Neural crest cell (in vitro differentiated cells): ENCODE results near the gene AKT2. TPM values are rescaled to one million over a fixed set of nuclear protein-coding genes. Genes with fewer than 3 reads are reported as not detected.

Experiments used
- DNase-seq: peaks from one replicate; pipeline ENCODE4 v3.0.0; 2021; ENCODE audit warnings: low read depth, mixed read lengths, low spot score
- H3K27ac Mint-ChIP-seq: one replicate; pipeline ENCODE4 v1.8.0; 2021; ENCODE audit warnings: mild to moderate bottlenecking, mixed read lengths; ENCODE audit not compliant: unreplicated experiment
- H3K27me3 Mint-ChIP-seq: 2 replicates; pipeline ENCODE4 v1.8.0; 2021; ENCODE audit warnings: low read depth, mild to moderate bottlenecking, mixed read lengths
- H3K36me3 Mint-ChIP-seq: 2 replicates; pipeline ENCODE4 v1.8.0; 2021; ENCODE audit warnings: low read depth, mild to moderate bottlenecking, mixed read lengths
- H3K4me1 Mint-ChIP-seq: 2 replicates; pipeline ENCODE4 v1.8.0; 2021; ENCODE audit warnings: mixed read lengths
- H3K4me3 Mint-ChIP-seq: one replicate; pipeline ENCODE4 v1.8.0; 2021; ENCODE audit warnings: mild to moderate bottlenecking, mixed read lengths
- H3K9me3 Mint-ChIP-seq: 2 replicates; pipeline ENCODE4 v1.8.0; 2021; ENCODE audit warnings: mixed read lengths
- total RNA-seq: library from RNA; stranded (reverse); gene quantifications from 2 replicates; pipeline ENCODE4 v1.2.1, GENCODE V29; 2021
- TF ChIP-seq, protein P1 (sequence below): fragments of 200-600 bp; sonication (generic); conservative IDR thresholded peaks from 2 replicates; pipeline ENCODE4 v1.5.0; 2021; ENCODE audit warnings: antibody characterized with exemption, mild to moderate bottlenecking

Gene AKT2
- total RNA-seq, 1 donor from 2014 or later, result 147 TPM

DNA sequence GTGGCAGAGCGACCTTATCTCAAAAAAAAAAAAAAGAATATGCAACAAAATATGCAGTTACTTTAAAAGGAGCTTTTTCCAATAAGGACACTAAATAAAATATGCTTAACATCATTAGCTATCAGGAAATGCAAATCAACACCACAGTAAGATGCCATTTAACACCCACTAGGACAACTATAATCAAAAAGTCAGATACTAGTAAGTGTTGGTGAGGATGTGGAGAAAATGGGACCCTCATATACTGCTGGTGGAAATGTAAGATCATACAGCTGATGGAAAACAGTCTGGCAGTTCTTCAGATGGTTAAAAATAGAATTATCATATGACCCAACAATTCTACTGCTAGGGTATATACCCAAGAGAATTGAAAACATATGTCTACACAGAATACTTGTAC is 24.5 kb upstream of the AKT2 start:
- TF ChIP-seq, protein P1, sequence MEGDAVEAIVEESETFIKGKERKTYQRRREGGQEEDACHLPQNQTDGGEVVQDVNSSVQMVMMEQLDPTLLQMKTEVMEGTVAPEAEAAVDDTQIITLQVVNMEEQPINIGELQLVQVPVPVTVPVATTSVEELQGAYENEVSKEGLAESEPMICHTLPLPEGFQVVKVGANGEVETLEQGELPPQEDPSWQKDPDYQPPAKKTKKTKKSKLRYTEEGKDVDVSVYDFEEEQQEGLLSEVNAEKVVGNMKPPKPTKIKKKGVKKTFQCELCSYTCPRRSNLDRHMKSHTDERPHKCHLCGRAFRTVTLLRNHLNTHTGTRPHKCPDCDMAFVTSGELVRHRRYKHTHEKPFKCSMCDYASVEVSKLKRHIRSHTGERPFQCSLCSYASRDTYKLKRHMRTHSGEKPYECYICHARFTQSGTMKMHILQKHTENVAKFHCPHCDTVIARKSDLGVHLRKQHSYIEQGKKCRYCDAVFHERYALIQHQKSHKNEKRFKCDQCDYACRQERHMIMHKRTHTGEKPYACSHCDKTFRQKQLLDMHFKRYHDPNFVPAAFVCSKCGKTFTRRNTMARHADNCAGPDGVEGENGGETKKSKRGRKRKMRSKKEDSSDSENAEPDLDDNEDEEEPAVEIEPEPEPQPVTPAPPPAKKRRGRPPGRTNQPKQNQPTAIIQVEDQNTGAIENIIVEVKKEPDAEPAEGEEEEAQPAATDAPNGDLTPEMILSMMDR, result no peak
- H3K27me3 Mint-ChIP-seq, result no peaks in the 10 kb centered on the region
- H3K4me3 Mint-ChIP-seq, result no peak overlapping the region
- H3K27ac Mint-ChIP-seq, result no peak overlapping the region
- no peaks in the 10 kb centered on the region for H3K9me3 Mint-ChIP-seq
- no peaks in the 10 kb centered on the region for H3K36me3 Mint-ChIP-seq
- no peak for DNase-seq
- peaks cover 5% of the 10 kb centered on the region for H3K4me1 Mint-ChIP-seq

DNA sequence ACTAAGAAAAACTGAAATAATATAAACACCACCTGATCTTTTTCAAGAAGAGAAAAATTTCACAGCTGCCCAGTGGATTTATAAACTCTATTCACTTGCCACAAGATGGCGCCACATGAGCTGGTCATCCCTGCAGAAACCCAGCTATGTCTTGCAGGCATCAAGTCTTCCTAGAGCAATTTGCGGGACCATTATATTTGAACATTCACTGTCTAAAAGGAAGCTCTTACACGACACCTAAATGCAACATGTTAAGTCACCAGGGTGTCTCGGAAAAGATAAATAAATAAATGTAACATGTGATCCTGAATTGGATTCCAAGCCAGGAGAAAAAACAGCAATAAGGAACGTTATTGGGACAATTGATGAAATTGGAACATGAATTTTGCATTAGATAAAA is 20.3 kb upstream of the AKT2 start:
- Mint-ChIP-seq H3K27ac (no peak overlapping the region), H3K4me3 (no peak overlapping the region)
- TF ChIP-seq, protein P1, result peak; percentile 92

DNA sequence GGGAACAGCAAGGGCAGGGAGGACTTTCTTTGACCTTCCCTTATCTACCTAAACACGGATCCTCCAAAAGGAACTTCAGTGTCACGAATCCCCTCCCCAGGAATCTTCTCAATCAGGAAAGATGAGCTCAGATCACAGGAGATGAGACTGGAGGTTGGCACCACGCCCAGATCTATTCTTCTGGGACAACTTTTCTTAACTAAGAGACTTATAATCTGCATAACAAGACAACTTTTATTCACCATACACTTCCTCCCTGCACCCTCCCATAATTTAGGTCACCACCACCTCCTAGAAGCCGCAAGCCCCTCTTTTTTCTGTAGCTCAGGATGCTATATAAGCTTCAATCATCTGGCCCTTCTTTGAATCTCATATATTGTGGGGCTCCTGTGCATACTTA is 19.2 kb upstream of the AKT2 start:
- Mint-ChIP-seq H3K9me3 (no peaks in the 10 kb centered on the region), H3K4me3 (no peak overlapping the region), H3K36me3 (no peaks in the 10 kb centered on the region), H3K4me1 (peaks cover 5% of the 10 kb centered on the region), H3K27me3 (no peaks in the 10 kb centered on the region), H3K27ac (peak overlapping the region; percentile 51)
- TF ChIP-seq, protein P1, result no peak
- no peak for DNase-seq

More for the DNA sequence above, 20.3 kb upstream of the AKT2 start:
- H3K9me3 Mint-ChIP-seq, result no peaks in the 10 kb centered on the region
- DNase-seq, result peak; percentile 88
- H3K4me1 Mint-ChIP-seq, result peaks cover 5% of the 10 kb centered on the region
- no peaks in the 10 kb centered on the region for H3K36me3 Mint-ChIP-seq
- no peaks in the 10 kb centered on the region for H3K27me3 Mint-ChIP-seq

DNA sequence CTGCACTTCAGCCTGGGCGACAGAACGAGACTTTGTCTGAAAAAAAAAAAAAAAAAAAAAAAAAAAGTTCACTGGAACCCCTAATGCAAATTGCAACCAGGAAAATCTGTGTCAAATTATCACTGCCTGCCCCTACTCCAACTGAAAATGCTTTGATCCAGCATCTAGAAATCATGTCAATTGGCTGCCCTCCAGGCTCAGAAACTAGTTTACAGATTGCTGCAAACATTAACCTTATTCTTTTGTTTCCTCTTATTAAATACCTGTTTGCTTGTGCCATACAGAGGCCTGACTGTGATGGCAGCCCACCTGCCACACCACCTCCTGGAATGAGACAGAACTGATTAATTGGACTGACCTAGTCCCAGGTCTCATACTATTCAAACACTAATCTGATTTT is 18.6 kb upstream of the AKT2 start:
- Mint-ChIP-seq H3K9me3 (no peaks in the 10 kb centered on the region), H3K36me3 (no peaks in the 10 kb centered on the region), H3K4me3 (no peak overlapping the region), H3K27ac (peak overlapping the region; percentile 46), H3K27me3 (no peaks in the 10 kb centered on the region), H3K4me1 (peaks cover 5% of the 10 kb centered on the region)
- DNase-seq, result no peak
- TF ChIP-seq, protein P1, result no peak

DNA sequence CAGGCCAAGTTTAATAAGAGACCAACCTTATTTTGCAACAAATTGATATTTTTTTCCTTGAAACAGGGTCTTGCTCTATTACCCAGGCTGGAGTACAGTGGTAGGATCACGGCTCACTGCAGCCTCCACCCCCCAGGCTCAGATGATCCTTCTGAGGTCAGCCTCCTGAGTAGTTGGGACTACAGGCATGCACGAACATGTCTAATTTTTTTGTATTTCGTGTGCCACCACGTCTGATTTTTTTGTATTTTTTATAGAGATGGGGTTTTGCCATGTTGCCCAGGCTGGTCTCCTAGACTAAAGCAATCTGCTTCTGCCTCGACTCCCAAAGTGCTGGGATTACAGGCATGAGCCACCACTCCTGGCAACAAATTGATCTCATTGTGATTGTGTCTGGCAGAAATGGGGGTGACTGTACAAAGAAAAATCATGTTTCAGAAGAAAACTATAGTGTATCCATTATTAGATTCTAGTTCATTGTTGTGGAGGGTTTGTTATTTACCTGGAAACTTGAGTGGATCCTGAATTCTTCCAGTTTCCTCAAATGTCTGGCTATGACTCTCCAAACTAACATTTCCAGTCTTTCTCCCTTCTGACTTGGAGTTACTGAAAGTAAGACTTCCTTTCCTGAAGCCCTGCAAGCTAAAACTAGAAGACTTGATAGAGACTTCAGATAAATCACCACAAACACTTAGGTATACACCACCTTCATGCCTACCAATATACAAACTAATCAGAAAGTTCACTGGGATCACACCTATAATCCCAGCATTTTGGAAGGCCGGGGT is 17.3 kb upstream of the AKT2 start:
- Mint-ChIP-seq H3K9me3 (no peaks in the 10 kb centered on the region), H3K27ac (no peak overlapping the region), H3K36me3 (no peaks in the 10 kb centered on the region), H3K4me3 (no peak overlapping the region), H3K4me1 (peaks cover 5% of the 10 kb centered on the region), H3K27me3 (no peaks in the 10 kb centered on the region)
- DNase-seq, result no peak
- TF ChIP-seq, protein P1, result no peak
